SK-N-SH treated with all-trans-retinoic acid at 6 μM for 48 hours (cell line): ENCODE measurements around the gene GLP2R.

Source experiments
- ATAC-seq: fragments of 200-7000 bp; cut with Tn5 transposase; 3 replicates; pipeline ENCODE4 v1.9.1; 2020; ENCODE audit warnings: mild to moderate bottlenecking, moderate library complexity
- ARNTL ChIP-seq: fragments of 450-650 bp; formaldehyde crosslinking; IDR thresholded peaks from 2 replicates; pipeline ENCODE4 v1.5.0; 2020; ENCODE audit warnings: low read depth, mild to moderate bottlenecking, moderate library complexity, borderline replicate concordance
- BACH2 ChIP-seq: fragments of 250-450 bp; sonication (Bioruptor Pico); IDR thresholded peaks from 2 replicates; pipeline ENCODE4 v1.9.0; 2021; ENCODE audit warnings: mild to moderate bottlenecking, borderline replicate concordance
- CREB5 ChIP-seq: fragments of 250-450 bp; sonication (Bioruptor Pico); IDR thresholded peaks from 2 replicates; pipeline ENCODE4 v1.5.1; 2020; ENCODE audit warnings: low read depth, mild to moderate bottlenecking, moderate library complexity
- CSDC2 ChIP-seq: fragments of 250-450 bp; sonication (Bioruptor Pico); IDR thresholded peaks from 2 replicates; pipeline ENCODE4 v1.5.0; 2020; ENCODE audit warnings: mild to moderate bottlenecking, moderate library complexity
- CSRNP3 ChIP-seq: fragments of 250-450 bp; sonication (Bioruptor Pico); IDR thresholded peaks from 2 replicates; pipeline ENCODE4 v1.5.1; 2021; ENCODE audit warnings: mild to moderate bottlenecking, moderate library complexity
- ESRRG ChIP-seq: fragments of 250-450 bp; sonication (Bioruptor Pico); IDR thresholded peaks from 2 replicates; pipeline ENCODE4 v1.6.1; 2021; ENCODE audit warnings: mild to moderate bottlenecking
- ISL1 ChIP-seq: fragments of 250-450 bp; sonication (Bioruptor Pico); IDR thresholded peaks from 2 replicates; pipeline ENCODE4 v2.1.2; 2022; ENCODE audit warnings: mild to moderate bottlenecking, moderate library complexity
- OSR1 ChIP-seq: fragments of 250-450 bp; sonication (Bioruptor Pico); IDR thresholded peaks from 2 replicates; pipeline ENCODE4 v1.8.0; 2022; ENCODE audit warnings: moderate library complexity, mild to moderate bottlenecking, inconsistent platforms
- PATZ1 ChIP-seq: fragments of 250-450 bp; sonication (Bioruptor Pico); IDR thresholded peaks from 2 replicates; pipeline ENCODE4 v1.8.0; 2020; ENCODE audit warnings: mild to moderate bottlenecking, moderate library complexity, borderline replicate concordance
- RARB ChIP-seq: fragments of 250-450 bp; sonication (Bioruptor Pico); IDR thresholded peaks from 2 replicates; pipeline ENCODE4 v1.8.0; 2021; ENCODE audit warnings: mild to moderate bottlenecking, moderate library complexity
- SNAI2 ChIP-seq: fragments of 250-450 bp; sonication (Bioruptor Pico); IDR thresholded peaks from 2 replicates; pipeline ENCODE4 v1.5.0; 2020; ENCODE audit warnings: mild to moderate bottlenecking, moderate library complexity
- ZFP3 ChIP-seq: fragments of 250-450 bp; sonication (Bioruptor Pico); IDR thresholded peaks from 2 replicates; pipeline ENCODE4 v1.5.0; 2020; ENCODE audit warnings: mild to moderate bottlenecking, moderate library complexity
- ZFP30 ChIP-seq: fragments of 450-650 bp; formaldehyde crosslinking; IDR thresholded peaks from 2 replicates; pipeline ENCODE4 v1.5.0; 2022; ENCODE audit warnings: mild to moderate bottlenecking, moderate library complexity
- ZNF565 ChIP-seq: fragments of 450-650 bp; formaldehyde crosslinking; conservative IDR thresholded peaks from 2 replicates; pipeline ENCODE4 v1.5.0; 2020; ENCODE audit warnings: low read depth, mild to moderate bottlenecking, moderate library complexity
- ZNF70 ChIP-seq: fragments of 450-650 bp; formaldehyde crosslinking; IDR thresholded peaks from 2 replicates; pipeline ENCODE4 v1.5.0; 2020; ENCODE audit warnings: mild to moderate bottlenecking, moderate library complexity
- ZNF8 ChIP-seq: fragments of 450-650 bp; formaldehyde crosslinking; IDR thresholded peaks from 2 replicates; pipeline ENCODE4 v1.5.0; 2020; ENCODE audit warnings: mild to moderate bottlenecking, moderate library complexity
- TF ChIP-seq, protein P1 (sequence below): fragments of 250-450 bp; sonication (Bioruptor Pico); IDR thresholded peaks from 2 replicates; pipeline ENCODE4 v1.8.0; 2021; ENCODE audit warnings: low read depth, mild to moderate bottlenecking, moderate library complexity, borderline replicate concordance

Gene GLP2R

GRCh38 chr17:9895923-9896322, 70.2 kb downstream of the GLP2R start (continued):
- TF ChIP-seq, protein P1, sequence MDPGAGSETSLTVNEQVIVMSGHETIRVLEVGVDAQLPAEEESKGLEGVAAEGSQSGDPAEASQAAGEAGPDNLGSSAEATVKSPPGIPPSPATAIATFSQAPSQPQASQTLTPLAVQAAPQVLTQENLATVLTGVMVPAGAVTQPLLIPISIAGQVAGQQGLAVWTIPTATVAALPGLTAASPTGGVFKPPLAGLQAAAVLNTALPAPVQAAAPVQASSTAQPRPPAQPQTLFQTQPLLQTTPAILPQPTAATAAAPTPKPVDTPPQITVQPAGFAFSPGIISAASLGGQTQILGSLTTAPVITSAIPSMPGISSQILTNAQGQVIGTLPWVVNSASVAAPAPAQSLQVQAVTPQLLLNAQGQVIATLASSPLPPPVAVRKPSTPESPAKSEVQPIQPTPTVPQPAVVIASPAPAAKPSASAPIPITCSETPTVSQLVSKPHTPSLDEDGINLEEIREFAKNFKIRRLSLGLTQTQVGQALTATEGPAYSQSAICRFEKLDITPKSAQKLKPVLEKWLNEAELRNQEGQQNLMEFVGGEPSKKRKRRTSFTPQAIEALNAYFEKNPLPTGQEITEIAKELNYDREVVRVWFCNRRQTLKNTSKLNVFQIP (CRISPR knock-in tag), result no peak
- no peak for TF ChIP-seq CSDC2 (CRISPR knock-in tag)
- no peak for TF ChIP-seq ZNF565 (CRISPR knock-in tag)

GRCh38 chr17:9897372-9897968, 71.7 kb downstream of the GLP2R start:
- ATAC-seq, result no peak
- TF ChIP-seq BACH2 (CRISPR knock-in tag) (no peak), ARNTL (CRISPR knock-in tag) (no peak), ZNF565 (CRISPR knock-in tag) (no peak), CSRNP3 (CRISPR knock-in tag) (no peak), ISL1 (CRISPR knock-in tag) (no peak), ESRRG (no peak), CREB5 (no peak), ZFP30 (CRISPR knock-in tag) (no peak), PATZ1 (no peak), RARB (CRISPR knock-in tag) (no peak), OSR1 (CRISPR knock-in tag) (no peak), ZNF70 (CRISPR knock-in tag) (no peak), CSDC2 (CRISPR knock-in tag) (no peak), ZNF8 (CRISPR knock-in tag) (no peak)
- TF ChIP-seq, protein P1 (CRISPR knock-in tag), result no peak

DNA sequence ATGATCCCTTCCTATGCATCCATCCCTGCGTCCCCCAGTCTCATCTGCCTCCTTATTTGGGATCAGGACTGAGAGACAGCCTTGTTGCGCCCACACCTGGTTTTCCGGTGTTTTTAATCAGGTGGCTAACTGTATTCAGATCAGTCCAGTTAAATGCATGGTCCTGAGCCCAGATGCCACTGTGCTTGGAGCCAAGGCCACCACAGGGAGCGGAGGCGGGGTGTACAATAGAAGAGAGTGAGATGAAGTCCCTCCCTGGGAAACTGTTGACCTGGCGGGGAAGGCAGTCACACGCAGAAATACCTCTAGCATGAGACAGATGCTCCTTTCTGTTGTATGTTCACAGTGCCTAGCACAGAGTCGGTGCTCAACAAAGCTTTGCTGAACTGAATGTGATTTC, 73.1 kb downstream of the GLP2R start:
- TF ChIP-seq SNAI2 (CRISPR knock-in tag) (no peak), ZFP3 (no peak), CREB5 (no peak), BACH2 (CRISPR knock-in tag) (no peak), CSRNP3 (CRISPR knock-in tag) (no peak)
- ATAC-seq, result no peak
